ENCODE data around the gene METRNL. TPM values are rescaled to one million over a fixed set of nuclear protein-coding genes. Genes with fewer than 3 reads are reported as not detected.

METRNL gene
- total and polyA plus RNA-seq, 8 donors: 11.1 to 28.3 (median 18.0) TPM

GRCh38 chr17:83074486-83075223, 4.8 kb upstream of the METRNL start:
- intact Hi-C loops (cut with DNase I): loop anchor here in 1 of 3 donors (5.0 kb wide), 1 partner anchor 292 kb away; no protein-coding TSS in a partner anchor
- no peak overlapping the region for H3K27ac ChIP-seq
- no peak for ATAC-seq
- no peaks in the 10 kb centered on the region for H3K9me3 ChIP-seq
- TF ChIP-seq, protein P1, sequence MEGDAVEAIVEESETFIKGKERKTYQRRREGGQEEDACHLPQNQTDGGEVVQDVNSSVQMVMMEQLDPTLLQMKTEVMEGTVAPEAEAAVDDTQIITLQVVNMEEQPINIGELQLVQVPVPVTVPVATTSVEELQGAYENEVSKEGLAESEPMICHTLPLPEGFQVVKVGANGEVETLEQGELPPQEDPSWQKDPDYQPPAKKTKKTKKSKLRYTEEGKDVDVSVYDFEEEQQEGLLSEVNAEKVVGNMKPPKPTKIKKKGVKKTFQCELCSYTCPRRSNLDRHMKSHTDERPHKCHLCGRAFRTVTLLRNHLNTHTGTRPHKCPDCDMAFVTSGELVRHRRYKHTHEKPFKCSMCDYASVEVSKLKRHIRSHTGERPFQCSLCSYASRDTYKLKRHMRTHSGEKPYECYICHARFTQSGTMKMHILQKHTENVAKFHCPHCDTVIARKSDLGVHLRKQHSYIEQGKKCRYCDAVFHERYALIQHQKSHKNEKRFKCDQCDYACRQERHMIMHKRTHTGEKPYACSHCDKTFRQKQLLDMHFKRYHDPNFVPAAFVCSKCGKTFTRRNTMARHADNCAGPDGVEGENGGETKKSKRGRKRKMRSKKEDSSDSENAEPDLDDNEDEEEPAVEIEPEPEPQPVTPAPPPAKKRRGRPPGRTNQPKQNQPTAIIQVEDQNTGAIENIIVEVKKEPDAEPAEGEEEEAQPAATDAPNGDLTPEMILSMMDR (IDR thresholded peaks at IDR 0.05): no peak
- H3K36me3 ChIP-seq: no peaks in the 10 kb centered on the region
- FAIRE-seq: no peak
- no peaks in the 10 kb centered on the region for H3K27me3 ChIP-seq
- H3K4me3 ChIP-seq: no peak overlapping the region
- peak in 1 of 6 donors; percentile 29 for DNase-seq
- no peaks in the 10 kb centered on the region for H3K4me1 ChIP-seq
- WGBS, 2 donors: 82 to 88% methylated on average over 43 to 45 of the region's 45 CpGs

DNA sequence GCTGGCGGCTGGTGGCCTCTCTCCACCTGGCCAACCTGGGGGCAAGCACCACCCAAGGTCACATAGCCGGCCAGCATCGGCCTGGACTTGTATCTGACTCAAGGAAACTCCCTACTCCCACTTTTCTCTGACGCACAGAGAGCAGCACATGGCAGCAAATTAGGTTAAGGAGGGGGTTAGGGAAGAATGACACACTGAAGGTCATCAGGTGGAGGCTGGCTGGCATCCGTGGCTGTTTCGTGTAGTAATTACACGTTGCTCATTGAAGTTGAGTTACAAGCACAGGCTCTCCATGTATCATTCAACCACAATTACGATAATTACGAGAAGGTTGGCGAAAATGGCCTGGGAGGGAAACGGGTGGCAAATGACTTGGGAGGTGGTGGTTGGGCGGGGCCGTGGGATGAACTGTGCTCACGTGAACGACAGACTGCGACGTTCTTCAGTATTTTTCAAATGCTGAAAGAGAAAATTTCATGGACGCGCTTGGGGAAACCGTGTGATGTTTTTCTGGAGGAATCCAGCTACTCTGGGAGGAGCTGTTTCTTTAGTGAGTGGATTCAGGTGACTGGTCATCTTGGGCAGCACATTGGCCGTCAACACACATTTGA, 4.0 kb upstream of the METRNL start:
- intact Hi-C loops (cut with DNase I): loop anchor here in 1 of 3 donors (5.0 kb wide), 1 partner anchor 293 kb away; no protein-coding TSS in a partner anchor
- no peak overlapping the region for H3K27ac ChIP-seq
- WGBS, 2 donors: 66 to 77% methylated on average over 21 of the region's 21 CpGs

GRCh38 chr17:83076938-83077337, 2.5 kb upstream of the METRNL start:
- Histone ChIP-seq H3K4me3 (no peak overlapping the region), H3K4me1 (peaks cover 0 to 3% (median 3%) of the 10 kb centered on the region in 3 donors), H3K36me3 (no peaks in the 10 kb centered on the region), H3K27me3 (no peaks in the 10 kb centered on the region), H3K27ac (no peak overlapping the region), H3K9me3 (no peaks in the 10 kb centered on the region)
- TF ChIP-seq, protein P1 (IDR thresholded peaks at IDR 0.05): no peak
- intact Hi-C loops (cut with DNase I): loop anchor here in 1 of 3 donors (5.0 kb wide), 1 partner anchor 295 kb away; no protein-coding TSS in a partner anchor
- DNase-seq: peak in 2 of 6 donors; percentile 40
- 40 to 53% methylated on average over 6 of the region's 6 CpGs for WGBS, 2 donors
- FAIRE-seq: no peak
- ATAC-seq: peak in 1 of 4 donors; percentile 46

More for the DNA sequence above, 4.0 kb upstream of the METRNL start:
- no peak for DNase-seq
- TF ChIP-seq, protein P1 (IDR thresholded peaks at IDR 0.05): no peak
- ATAC-seq: no peak
- no peaks in the 10 kb centered on the region for H3K36me3 ChIP-seq
- FAIRE-seq: no peak
- H3K4me1 ChIP-seq: no peaks in the 10 kb centered on the region
- H3K9me3 ChIP-seq: no peaks in the 10 kb centered on the region
- no peak overlapping the region for H3K4me3 ChIP-seq
- no peaks in the 10 kb centered on the region for H3K27me3 ChIP-seq

- no peak overlapping the region for H3K4me3 ChIP-seq
- H3K27me3 ChIP-seq: no peaks in the 10 kb centered on the region
- 74 to 77% methylated on average over 11 of the region's 11 CpGs for whole genome bisulfite sequencing, 2 donors
- TF ChIP-seq, protein P1 (IDR thresholded peaks at IDR 0.05): no peak
- no peak for ATAC-seq
- no peak for FAIRE-seq
- H3K9me3 ChIP-seq: no peaks in the 10 kb centered on the region
- H3K27ac ChIP-seq: no peak overlapping the region
- peaks cover 0 to 7% (median 3%) of the 10 kb centered on the region in 3 donors for H3K4me1 ChIP-seq
- peak in 1 of 6 donors; percentile 55 for DNase-seq
- no peaks in the 10 kb centered on the region for H3K36me3 ChIP-seq
- intact Hi-C loops (cut with DNase I): loop anchor here in 1 of 3 donors (5.0 kb wide), 1 partner anchor 295 kb away; no protein-coding TSS in a partner anchor
Measured at GRCh38 chr17:83077411-83077810, 2.0 kb upstream of the METRNL start.

Measured in pancreas (tissue), 10 donors.